HG03280 (cell line): ENCODE measurements around the gene ANKRD49.

Experiments used
- ATAC-seq: cut with Tn5 transposase; IDR thresholded peaks from one replicate; pipeline ENCODE4 v1.9.1; 2021; ENCODE audit warnings: mild to moderate bottlenecking, moderate library complexity; ENCODE audit not compliant: unreplicated experiment

ANKRD49 gene, protein sequence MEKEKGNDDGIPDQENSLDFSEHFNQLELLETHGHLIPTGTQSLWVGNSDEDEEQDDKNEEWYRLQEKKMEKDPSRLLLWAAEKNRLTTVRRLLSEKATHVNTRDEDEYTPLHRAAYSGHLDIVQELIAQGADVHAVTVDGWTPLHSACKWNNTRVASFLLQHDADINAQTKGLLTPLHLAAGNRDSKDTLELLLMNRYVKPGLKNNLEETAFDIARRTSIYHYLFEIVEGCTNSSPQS

DNA sequence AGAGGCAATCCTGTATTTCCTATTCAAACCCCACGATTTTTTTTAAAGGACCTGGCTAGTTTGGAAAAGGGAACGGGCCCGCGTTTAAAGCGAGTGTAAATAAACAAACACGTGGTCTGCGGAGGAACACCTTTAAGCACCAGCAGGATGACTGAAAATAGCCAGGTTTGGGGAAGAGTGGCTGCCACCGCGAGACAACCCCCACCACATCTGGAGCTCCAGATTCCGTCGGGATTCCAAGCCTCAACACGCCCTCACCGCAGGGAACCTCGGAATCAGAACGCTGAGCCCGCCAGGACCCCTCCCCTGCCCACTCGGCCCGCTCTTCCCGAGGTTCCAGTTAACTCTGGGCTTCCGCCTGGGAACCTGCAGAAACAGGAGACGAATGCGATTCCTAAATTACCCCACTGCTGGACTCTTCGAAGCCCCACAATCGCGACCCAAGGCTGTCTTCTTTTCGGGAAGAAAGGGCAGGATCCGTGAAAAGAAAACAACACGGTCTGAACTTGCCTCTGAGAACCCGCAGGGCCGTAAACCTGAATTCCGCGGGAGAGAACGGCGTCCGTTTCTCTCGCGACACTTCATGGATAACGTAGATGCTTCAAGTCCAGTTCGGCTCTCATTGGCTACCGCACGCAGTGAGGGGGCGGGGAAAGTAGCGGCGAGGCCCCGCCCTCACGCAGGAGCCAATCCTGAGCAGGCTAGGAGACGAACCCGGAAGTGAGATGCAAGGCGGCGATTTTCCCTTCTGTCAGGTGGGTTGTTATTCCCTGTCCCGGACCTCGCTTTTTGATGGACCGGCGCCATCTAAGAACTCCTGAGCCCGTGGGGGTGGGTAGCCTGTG is at the start of gene ANKRD49, which contains the start of gene MRE11:
ANKRD49 (plus strand) TSS at position 704 of the 845 bp plus-strand sequence. CDS start 2,710 bp downstream, outside the sequence.
MRE11 (minus strand) TSS at position 564 of the 845 bp plus-strand sequence. CDS start 1,043 bp downstream, outside the sequence.
- peak; percentile 100 for ATAC-seq

DNA sequence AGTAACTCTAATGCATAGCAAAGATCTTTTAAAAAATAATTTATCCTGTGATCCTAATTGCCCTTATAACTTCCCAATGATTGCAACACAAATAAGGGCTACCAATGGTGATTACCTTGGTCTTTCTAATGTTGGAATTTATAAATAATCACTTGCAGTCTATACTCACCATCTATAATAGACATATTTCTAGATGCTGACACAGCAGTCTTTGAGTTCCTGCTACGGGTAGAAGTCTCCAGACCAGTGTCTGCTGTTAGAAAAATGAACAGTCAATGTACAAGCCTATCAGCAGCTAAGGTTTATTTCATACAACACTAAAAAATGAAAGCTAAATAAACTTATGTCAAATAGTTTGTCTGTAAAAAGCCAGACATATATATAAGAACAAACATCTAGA is 48.1 kb upstream of the ANKRD49 start:
- ATAC-seq: no peak

DNA sequence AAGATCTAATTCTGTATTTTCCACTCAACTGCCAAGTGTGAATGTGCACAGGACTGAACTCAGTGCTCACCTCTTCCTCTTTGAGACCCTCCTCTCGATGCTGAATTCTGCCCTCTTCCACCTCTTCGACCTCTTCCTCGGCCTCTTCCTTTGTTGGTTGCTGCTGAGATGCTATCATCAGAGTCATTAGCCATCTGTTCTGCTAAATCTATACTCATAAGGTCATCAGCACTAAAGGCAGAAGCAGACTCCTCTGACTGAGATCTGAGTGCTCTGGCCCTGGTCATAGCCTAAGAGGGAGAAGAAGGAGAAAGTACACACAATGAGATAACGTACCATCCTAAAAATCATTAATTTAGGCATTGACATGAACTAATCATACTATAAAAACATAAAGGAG is 46.6 kb upstream of the ANKRD49 start:
- no peak for ATAC-seq

DNA sequence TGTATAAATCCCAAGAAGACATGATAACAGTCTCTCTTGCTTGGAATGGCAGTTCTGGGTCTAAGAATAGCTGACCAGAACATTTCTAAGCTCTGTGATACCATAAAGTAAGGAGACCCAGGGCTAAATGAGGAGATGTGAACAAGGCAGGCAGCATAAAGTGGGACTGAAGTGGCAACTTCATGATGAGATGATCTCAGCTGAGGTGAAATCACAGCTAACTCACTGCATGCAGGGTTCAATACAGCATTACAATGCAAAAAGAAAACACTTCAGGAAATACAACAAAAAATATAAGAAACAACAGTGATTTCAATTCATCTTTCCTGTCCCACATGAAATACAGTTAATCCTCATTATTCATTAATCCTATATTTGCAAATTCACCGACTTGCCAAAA is 44.8 kb upstream of the ANKRD49 start:
- no peak for ATAC-seq

DNA sequence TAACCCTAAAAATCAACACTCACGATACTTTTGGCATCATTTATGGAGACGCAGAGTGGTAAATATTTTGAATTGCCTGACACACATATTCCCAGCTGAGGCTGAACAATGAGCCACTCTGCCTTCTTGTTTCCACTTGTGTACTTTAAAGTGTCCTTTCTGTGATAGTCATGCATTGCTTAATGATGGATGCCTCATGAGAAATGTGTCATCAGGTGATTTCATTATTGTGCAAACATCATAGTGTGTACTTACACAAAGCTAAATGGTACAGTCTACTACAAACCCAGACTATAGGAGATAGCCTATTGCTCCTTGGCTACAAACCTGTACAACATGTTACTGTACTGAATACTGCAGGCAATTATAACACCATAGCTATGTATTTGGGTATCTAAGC is 44.3 kb upstream of the ANKRD49 start:
- no peak for ATAC-seq

GRCh38 chr11:94450048-94450447 is 43.7 kb upstream of the ANKRD49 start:
- ATAC-seq: no peak

GRCh38 chr11:94452988-94453387 is 40.8 kb upstream of the ANKRD49 start:
- ATAC-seq: no peak

DNA sequence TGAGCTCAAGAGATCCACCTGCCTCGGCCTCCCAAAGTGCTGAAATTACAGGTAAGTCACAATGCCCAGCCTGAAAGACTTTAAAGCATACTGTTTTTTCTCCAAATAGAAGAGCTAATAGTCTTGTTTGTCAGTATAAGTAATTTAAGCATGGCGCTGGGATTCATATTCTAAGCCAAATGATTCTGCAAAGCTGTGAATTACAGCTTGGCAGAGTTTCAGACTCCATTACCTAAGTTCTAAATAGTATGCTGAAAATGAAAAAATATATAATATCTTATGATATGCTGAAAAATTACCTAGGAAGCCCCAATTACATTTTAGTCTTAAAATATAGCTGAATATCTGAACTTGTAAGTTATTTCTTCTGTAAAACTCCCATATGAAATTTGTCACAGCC is 39.5 kb upstream of the ANKRD49 start:
- ATAC-seq: no peak

- ATAC-seq: no peak
Observed at GRCh38 chr11:94455861-94456260, 37.9 kb upstream of the ANKRD49 start.

GRCh38 chr11:94457118-94458029 is 36.4 kb upstream of the ANKRD49 start:
- ATAC-seq: no peak

DNA sequence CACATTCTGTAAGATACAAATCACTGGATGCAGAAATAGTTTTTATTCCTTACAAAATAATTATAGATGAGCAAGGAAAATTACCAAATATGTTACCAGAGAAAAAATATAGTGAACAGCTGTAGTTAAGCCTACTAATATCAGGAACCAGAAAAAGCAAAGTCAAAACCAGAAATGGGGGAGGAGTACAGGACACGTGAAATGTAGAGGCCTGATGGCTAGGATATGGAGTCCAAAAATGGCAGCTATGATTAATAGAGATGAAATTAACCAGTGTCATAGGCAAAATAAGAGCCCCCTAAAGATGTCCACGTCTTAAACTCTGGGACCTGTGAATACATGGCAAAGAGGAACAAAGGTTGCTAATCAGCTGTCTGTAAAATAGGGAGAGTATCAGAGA is 34.2 kb upstream of the ANKRD49 start:
- no peak for ATAC-seq

- peak; percentile 81 for ATAC-seq
Observed at GRCh38 chr11:94469416-94469815, 24.4 kb upstream of the ANKRD49 start.

GRCh38 chr11:94472916-94473799 is 20.6 kb upstream of the ANKRD49 start:
- peak; percentile 80 for ATAC-seq

GRCh38 chr11:94477624-94478023 is 16.2 kb upstream of the ANKRD49 start:
- ATAC-seq: no peak

GRCh38 chr11:94481342-94481741 is 12.4 kb upstream of the ANKRD49 start:
- ATAC-seq: no peak

- ATAC-seq: no peak
Observed at GRCh38 chr11:94486068-94486467, 7.7 kb upstream of the ANKRD49 start.

DNA sequence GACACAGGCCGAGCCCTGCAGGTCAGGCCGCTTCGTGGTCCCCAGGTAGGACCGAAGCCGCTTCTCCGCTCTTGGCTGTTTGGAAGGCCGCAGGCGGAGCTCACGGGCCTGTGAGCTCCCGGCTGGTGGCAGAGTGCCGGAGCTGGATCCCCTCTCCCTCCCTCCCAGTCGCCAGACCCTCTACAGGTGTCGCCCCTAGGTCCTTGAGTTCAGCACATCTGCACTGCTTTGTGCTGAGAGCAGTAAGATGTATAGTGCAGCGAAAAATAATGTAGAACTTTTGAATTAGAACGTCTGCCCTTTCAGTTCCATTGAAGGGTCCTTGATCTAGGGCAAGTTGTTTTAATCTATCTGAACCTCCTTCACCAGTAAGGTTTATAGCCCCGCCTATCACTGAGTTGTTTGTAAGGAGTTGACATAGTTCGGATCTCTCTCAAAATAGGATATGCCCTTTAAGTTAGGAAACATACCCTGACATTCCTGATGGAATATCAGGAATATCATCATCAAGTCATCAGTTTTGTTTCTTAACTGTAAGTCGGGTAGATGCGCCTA is 419 bp downstream of the ANKRD49 start:
- peak; percentile 59 for ATAC-seq

GRCh38 chr11:94500181-94500580 is 6.4 kb downstream of the ANKRD49 start:
- ATAC-seq: no peak

DNA sequence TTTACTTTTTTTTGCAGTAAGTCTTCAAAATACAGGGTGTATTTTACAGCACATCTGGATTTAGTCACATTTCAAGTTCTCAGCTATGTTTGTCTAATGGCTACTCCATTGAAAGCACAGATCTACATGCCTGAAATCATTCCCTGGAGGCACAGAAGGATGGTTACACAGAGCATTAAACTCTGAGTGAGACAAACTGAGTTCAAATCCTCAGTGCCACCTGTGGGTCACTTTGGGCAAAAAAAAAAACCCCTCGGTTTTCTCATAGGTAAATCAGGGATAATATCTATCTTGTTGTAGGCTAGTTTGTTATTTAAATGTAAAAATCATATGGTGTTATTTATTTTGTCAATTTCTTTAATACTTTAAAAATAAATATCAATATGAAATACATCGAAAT is 7.7 kb downstream of the ANKRD49 start:
- ATAC-seq: no peak
